Neuronal stem cell (in vitro differentiated cells): ENCODE results near the gene EMP2.

ENCODE experiments used
- DNase-seq: peaks from one replicate; pipeline ENCODE4 v3.0.0-alpha.2; 2013; ENCODE audit warnings: low spot score
- H2AFZ ChIP-seq: one replicate; pipeline ENCODE4 v1.6.1; 2013; ENCODE audit warnings: mild to moderate bottlenecking, low read length, inconsistent platforms
- H2AK5ac ChIP-seq: 2 replicates; pipeline ENCODE4 v1.6.1; 2013; ENCODE audit warnings: low read depth, mild to moderate bottlenecking, inconsistent platforms, low read length, moderate library complexity, mixed read lengths
- H2BK120ac ChIP-seq: 2 replicates; pipeline ENCODE4 v1.6.1; 2013; ENCODE audit warnings: low read depth, mild to moderate bottlenecking, inconsistent platforms, low read length, moderate library complexity, mixed read lengths
- H2BK12ac ChIP-seq: one replicate; pipeline ENCODE4 v1.6.1; 2013; ENCODE audit warnings: low read length, inconsistent platforms
- H2BK15ac ChIP-seq: 2 replicates; pipeline ENCODE4 v1.6.1; 2013; ENCODE audit warnings: mild to moderate bottlenecking, low read length, inconsistent platforms, mixed read lengths
- H2BK5ac ChIP-seq: one replicate; pipeline ENCODE4 v1.6.1; 2013; ENCODE audit warnings: inconsistent platforms, mild to moderate bottlenecking, low read length, moderate library complexity
- H3K14ac ChIP-seq: one replicate; pipeline ENCODE4 v1.6.1; 2013; ENCODE audit warnings: low read length, inconsistent platforms
- H3K18ac ChIP-seq: 2 replicates; pipeline ENCODE4 v1.6.1; 2013; ENCODE audit warnings: low read length, inconsistent platforms
- H3K23ac ChIP-seq: 2 replicates; pipeline ENCODE4 v1.6.1; 2013; ENCODE audit warnings: low read depth, mild to moderate bottlenecking, mixed read lengths, low read length, inconsistent platforms; ENCODE audit not compliant: poor library complexity
- H3K27ac ChIP-seq: replicated peaks from 3 replicates; pipeline ENCODE4 v1.5.1; 2013; ENCODE audit warnings: low read length, inconsistent platforms
- H3K27me3 ChIP-seq, 3 experiments: 2 replicates each; pipeline ENCODE4 v1.6.1; 2013; ENCODE audit warnings: low read length in 3 of 3, mild to moderate bottlenecking in 2 of 3, inconsistent platforms in 1 of 3, low read depth in 1 of 3, mixed read lengths in 1 of 3, moderate library complexity in 1 of 3; ENCODE audit not compliant: control insufficient read depth in 3 of 3, insufficient read depth in 3 of 3
- H3K36me3 ChIP-seq, 2 donors: replicated peaks in 1 of 2; 2 replicates each; pipeline ENCODE4 v1.6.1; 2013; ENCODE audit warnings: low read length in 2 of 2; ENCODE audit not compliant: control insufficient read depth in 2 of 2, insufficient read depth in 2 of 2
- H3K4ac ChIP-seq: 2 replicates; pipeline ENCODE4 v1.6.1; 2013; ENCODE audit warnings: inconsistent platforms, mild to moderate bottlenecking, low read length, moderate library complexity
- H3K4me1 ChIP-seq, 2 donors: 1 replicate in 1 of 2; 2 replicates in 1 of 2; pipeline ENCODE4 v1.6.1; 2013; ENCODE audit warnings: low read length in 2 of 2, low read depth in 1 of 2; ENCODE audit not compliant: control insufficient read depth in 2 of 2, insufficient read depth in 1 of 2
- H3K4me2 ChIP-seq: one replicate; pipeline ENCODE4 v1.6.1; 2013; ENCODE audit warnings: mild to moderate bottlenecking, low read length, inconsistent platforms; ENCODE audit not compliant: insufficient read depth, poor library complexity, severe bottlenecking
- H3K4me3 ChIP-seq, 2 donors: 2 replicates each; pipeline ENCODE4 v1.5.1; 2013; ENCODE audit warnings: low read length in 2 of 2, mild to moderate bottlenecking in 2 of 2, inconsistent platforms in 1 of 2, moderate library complexity in 1 of 2
- H3K79me1 ChIP-seq: one replicate; pipeline ENCODE4 v1.6.1; 2013; ENCODE audit warnings: low read depth, mild to moderate bottlenecking, inconsistent platforms, low read length, moderate library complexity
- H3K9ac ChIP-seq: one replicate; pipeline ENCODE4 v1.6.1; 2013; ENCODE audit warnings: mild to moderate bottlenecking, low read depth, low read length, inconsistent platforms; ENCODE audit not compliant: poor library complexity
- H3K9me3 ChIP-seq, 2 donors: replicated peaks in 1 of 2; 2 replicates each; pipeline versions ENCODE3 to v1.6.1; 2013; ENCODE audit warnings: low read length in 2 of 2, mild to moderate bottlenecking in 2 of 2, inconsistent platforms in 1 of 2, low read depth in 1 of 2, mixed read lengths in 1 of 2, moderate library complexity in 1 of 2; ENCODE audit not compliant: control insufficient read depth in 2 of 2, insufficient read depth in 1 of 2
- H4K8ac ChIP-seq: one replicate; pipeline ENCODE4 v1.6.1; 2013; ENCODE audit warnings: low read depth, mild to moderate bottlenecking, inconsistent platforms, low read length, moderate library complexity
- H4K91ac ChIP-seq: one replicate; pipeline ENCODE4 v1.6.1; 2013; ENCODE audit warnings: low read length, low read depth, mild to moderate bottlenecking, inconsistent platforms; ENCODE audit not compliant: poor library complexity
- WGBS, 2 donors: extraction: QIAGEN DNeasy Blood & Tissue Kit; methylation state at CpG; one replicate each; pipeline ENCODE4 v1.1.7; 2013; ENCODE audit warnings: missing lambda C conversion rate in 2 of 2, mixed read lengths in 1 of 2; ENCODE audit not compliant: insufficient read length in 2 of 2, insufficient replicate concordance in 1 of 2; ENCODE audit errors: extremely low coverage in 2 of 2; 5-methylcytosine and 5-hydroxymethylcytosine counted together

The EMP2 gene

DNA sequence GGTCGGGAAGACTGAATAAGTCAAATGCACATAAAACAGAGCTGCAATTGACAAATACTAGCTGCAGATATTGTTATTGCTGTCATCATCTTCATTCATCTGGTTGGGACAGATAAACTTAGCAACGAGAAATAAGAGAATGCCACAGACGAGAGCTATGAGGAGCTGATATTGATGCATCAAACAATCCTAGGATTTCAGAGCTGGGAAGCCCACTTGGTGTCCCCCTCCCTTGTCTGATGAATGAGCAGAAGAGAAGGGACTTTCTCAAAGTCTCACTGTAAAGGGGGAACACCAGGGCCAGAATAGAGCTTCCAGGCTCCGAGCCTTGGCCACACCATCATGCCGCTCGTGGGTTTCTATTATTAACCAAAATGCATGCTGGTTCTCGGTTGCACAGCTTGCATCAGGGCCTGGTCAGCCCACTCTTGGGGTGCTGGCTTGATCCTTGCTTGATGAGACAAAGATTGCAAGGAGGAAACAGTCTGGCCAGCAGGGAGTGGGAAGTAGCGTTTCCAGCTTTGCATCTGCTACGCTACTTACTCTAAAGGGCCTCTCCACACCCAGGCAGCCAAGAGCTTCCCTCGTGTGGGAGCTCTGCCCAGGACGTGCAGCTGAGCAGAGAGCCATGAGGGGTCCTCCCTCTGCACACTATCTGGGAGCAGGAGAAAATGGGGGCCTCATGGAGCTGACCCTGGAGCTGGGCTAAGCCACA is 28.4 kb upstream of the EMP2 start:
- Histone ChIP-seq H3K14ac (no peak overlapping the region), H4K8ac (no peak overlapping the region), H3K9ac (no peak overlapping the region), H2BK15ac (no peak overlapping the region), H2BK120ac (no peak overlapping the region), H2BK12ac (no peak overlapping the region), H3K4me3 (no peak overlapping the region), H3K4me1 (peaks cover 0 to 11% of the 10 kb centered on the region in 2 donors), H3K36me3 (no peaks in the 10 kb centered on the region), H3K27me3 (peaks cover 0 to 11% (median 0%) of the 10 kb centered on the region in 3 experiments), H3K4ac (no peak overlapping the region), H2BK5ac (no peak overlapping the region), H3K23ac (no peak overlapping the region), H3K27ac (no peak overlapping the region), H2AFZ (peak overlapping the region; percentile 18), H3K18ac (peak overlapping the region; percentile 23), H3K79me1 (no peaks in the 10 kb centered on the region), H4K91ac (no peak overlapping the region), H2AK5ac (no peak overlapping the region), H3K9me3 (no peaks in the 10 kb centered on the region), H3K4me2 (no peak overlapping the region)
- DNase-seq = no peak
- WGBS, 2 donors = no CpG with 5 or more reads among the region's 11 CpGs

DNA sequence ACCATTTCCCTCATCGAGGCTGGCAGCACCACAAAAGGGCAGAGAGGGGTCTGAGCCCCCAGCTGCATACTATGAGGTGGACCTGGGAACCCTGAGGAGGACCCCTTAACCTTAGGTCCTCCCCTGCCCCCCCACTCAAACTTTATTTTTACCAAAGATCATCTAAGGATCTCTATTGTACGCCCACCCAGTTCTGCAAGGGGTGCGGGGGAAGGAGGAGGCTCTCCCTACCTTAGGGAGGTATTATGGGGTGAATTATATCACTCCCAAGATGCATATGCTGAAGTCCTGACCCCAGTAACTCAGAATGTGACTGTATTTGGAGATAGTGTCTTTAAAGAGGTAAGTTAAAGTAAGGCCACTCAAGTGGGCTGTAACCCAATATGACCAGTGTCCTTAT is 26.8 kb upstream of the EMP2 start:
- H3K4ac ChIP-seq = no peak overlapping the region
- H3K4me2 ChIP-seq = no peak overlapping the region
- H2AFZ ChIP-seq = no peak overlapping the region
- H3K9me3 ChIP-seq = no peaks in the 10 kb centered on the region
- H2BK15ac ChIP-seq = no peak overlapping the region
- WGBS, 2 donors = no CpG with 5 or more reads among the region's 3 CpGs
- no peak overlapping the region for H2BK5ac ChIP-seq
- H2BK120ac ChIP-seq = no peak overlapping the region
- H3K27ac ChIP-seq = no peak overlapping the region
- H3K79me1 ChIP-seq = no peaks in the 10 kb centered on the region
- H3K18ac ChIP-seq = no peak overlapping the region
- H3K23ac ChIP-seq = no peak overlapping the region
- no peak overlapping the region for H2BK12ac ChIP-seq
- H3K36me3 ChIP-seq = no peaks in the 10 kb centered on the region
- H3K9ac ChIP-seq = no peak overlapping the region
- DNase-seq = no peak
- peaks cover 0 to 13% (median 0%) of the 10 kb centered on the region in 3 experiments for H3K27me3 ChIP-seq
- peaks cover 0 to 11% of the 10 kb centered on the region in 2 donors for H3K4me1 ChIP-seq
- H3K14ac ChIP-seq = no peak overlapping the region
- no peak overlapping the region for H4K91ac ChIP-seq
- H3K4me3 ChIP-seq = no peak overlapping the region
- no peak overlapping the region for H2AK5ac ChIP-seq
- H4K8ac ChIP-seq = no peak overlapping the region

DNA sequence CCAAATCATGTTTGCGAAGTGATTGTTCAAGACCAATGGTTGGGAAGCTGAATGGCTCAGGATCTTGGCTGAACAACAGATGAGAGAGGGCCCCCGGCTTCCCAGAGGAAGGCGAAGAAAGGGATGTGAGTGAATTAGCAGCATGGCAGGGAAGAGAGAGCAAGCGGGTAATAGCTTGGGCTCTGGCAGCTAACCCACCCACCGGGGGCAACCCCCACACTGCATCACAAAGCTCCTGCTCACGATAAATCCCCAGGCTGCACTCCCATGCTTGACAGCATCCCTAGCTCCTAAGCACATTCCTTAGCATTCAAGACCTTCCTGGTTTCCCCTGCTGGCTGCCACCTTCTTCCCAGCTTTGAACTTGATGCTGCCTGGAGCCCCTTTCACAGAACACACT is 26.2 kb upstream of the EMP2 start:
- Histone ChIP-seq H4K8ac (no peak overlapping the region), H2AFZ (no peak overlapping the region), H3K9ac (no peak overlapping the region), H3K4ac (no peak overlapping the region), H2BK5ac (peak overlapping the region; percentile 15), H3K4me1 (peaks cover 0 to 11% of the 10 kb centered on the region in 2 donors), H3K36me3 (no peaks in the 10 kb centered on the region), H3K27me3 (peaks cover 0 to 13% (median 0%) of the 10 kb centered on the region in 3 experiments), H3K14ac (no peak overlapping the region), H3K79me1 (no peaks in the 10 kb centered on the region), H3K4me2 (no peak overlapping the region), H2BK12ac (no peak overlapping the region), H4K91ac (no peak overlapping the region), H3K27ac (no peak overlapping the region), H3K23ac (no peak overlapping the region), H2BK15ac (no peak overlapping the region), H2AK5ac (no peak overlapping the region), H3K18ac (peak overlapping the region; percentile 50), H2BK120ac (no peak overlapping the region), H3K4me3 (no peak overlapping the region), H3K9me3 (no peaks in the 10 kb centered on the region)
- no peak for DNase-seq
- WGBS, 2 donors = no CpG with 5 or more reads among the region's 6 CpGs

DNA sequence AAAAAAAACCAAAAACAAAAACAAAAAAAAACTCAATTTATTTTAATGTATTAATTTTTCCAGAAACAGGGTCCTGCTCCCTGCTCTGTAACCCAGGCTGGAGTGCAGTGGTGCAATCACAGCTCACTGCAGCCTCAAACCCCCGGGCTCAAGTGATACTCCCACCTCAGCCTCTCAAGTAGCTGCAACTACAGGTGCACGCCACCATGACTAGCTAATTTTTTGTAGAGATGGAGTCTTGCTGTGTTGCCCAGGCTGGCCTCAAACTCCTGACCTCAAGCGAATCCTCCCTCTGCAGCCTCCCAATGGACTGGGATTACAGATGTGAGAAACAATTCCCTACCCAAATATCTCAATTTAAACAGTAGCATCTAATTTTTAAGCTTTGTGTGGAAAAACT is 25.2 kb upstream of the EMP2 start:
- no peak overlapping the region for H4K8ac ChIP-seq
- no peak overlapping the region for H2AFZ ChIP-seq
- no peak overlapping the region for H2BK12ac ChIP-seq
- H3K4ac ChIP-seq = no peak overlapping the region
- no CpG with 5 or more reads among the region's 3 CpGs for WGBS, 2 donors
- no peak for DNase-seq
- H3K4me2 ChIP-seq = no peak overlapping the region
- peaks cover 0 to 22% (median 0%) of the 10 kb centered on the region in 3 experiments for H3K27me3 ChIP-seq
- H3K36me3 ChIP-seq = no peaks in the 10 kb centered on the region
- no peak overlapping the region for H3K18ac ChIP-seq
- no peak overlapping the region for H3K9ac ChIP-seq
- no peak overlapping the region for H2BK5ac ChIP-seq
- no peak overlapping the region for H3K27ac ChIP-seq
- no peaks in the 10 kb centered on the region for H3K79me1 ChIP-seq
- H4K91ac ChIP-seq = no peak overlapping the region
- no peak overlapping the region for H3K14ac ChIP-seq
- no peaks in the 10 kb centered on the region for H3K9me3 ChIP-seq
- no peak overlapping the region for H3K4me3 ChIP-seq
- no peak overlapping the region for H2AK5ac ChIP-seq
- H2BK120ac ChIP-seq = no peak overlapping the region
- no peak overlapping the region for H2BK15ac ChIP-seq
- peaks cover 0 to 11% of the 10 kb centered on the region in 2 donors for H3K4me1 ChIP-seq
- no peak overlapping the region for H3K23ac ChIP-seq
